ENCODE data around the gene SNRNP70. TPM values are rescaled to one million over a fixed set of nuclear protein-coding genes. Genes with fewer than 3 reads are reported as not detected.

The SNRNP70 gene
- total and polyA plus RNA-seq, 3 donors from 2014 or later = 184 to 484 (median 422) TPM

GRCh38 chr19:49058562-49058961, 26.7 kb upstream of the SNRNP70 start:
- intact Hi-C loops (cut with DNase I; ENCODE audit: low total_unique reads) = no loop called here
- Histone ChIP-seq H3K27me3 (no peaks in the 10 kb centered on the region), H3K27ac (no peak overlapping the region), H3K36me3 (ENCODE audit: low read depth, missing control alignments) (no peaks in the 10 kb centered on the region), H3K4me3 (no peak overlapping the region), H3K4me1 (peaks cover 14% of the 10 kb centered on the region), H3K9me3 (no peaks in the 10 kb centered on the region)
- 30 to 53% methylated on average over 10 of the region's 10 CpGs for WGBS, 2 donors
- no peak for DNase-seq
- no peak for TF ChIP-seq CTCF (IDR thresholded peaks at IDR 0.05)
- TF ChIP-seq POLR2A (IDR thresholded peaks at IDR 0.05) = no peak

GRCh38 chr19:49059053-49059452, 26.2 kb upstream of the SNRNP70 start:
- TF ChIP-seq POLR2A (IDR thresholded peaks at IDR 0.05) (no peak), CTCF (IDR thresholded peaks at IDR 0.05) (no peak)
- WGBS, 2 donors = 67 to 83% methylated on average over 9 of the region's 9 CpGs
- no peak overlapping the region for H3K27ac ChIP-seq
- DNase-seq = no peak
- H3K4me1 ChIP-seq = peaks cover 14% of the 10 kb centered on the region
- H3K36me3 ChIP-seq (ENCODE audit: low read depth, missing control alignments) = no peaks in the 10 kb centered on the region
- H3K9me3 ChIP-seq = no peaks in the 10 kb centered on the region
- no peak overlapping the region for H3K4me3 ChIP-seq
- intact Hi-C loops (cut with DNase I; ENCODE audit: low total_unique reads) = no loop called here
- H3K27me3 ChIP-seq = no peaks in the 10 kb centered on the region

GRCh38 chr19:49061000-49061399, 24.3 kb upstream of the SNRNP70 start:
- Histone ChIP-seq H3K27me3 (no peaks in the 10 kb centered on the region), H3K4me1 (peaks cover 26% of the 10 kb centered on the region), H3K9me3 (no peaks in the 10 kb centered on the region), H3K36me3 (ENCODE audit: low read depth, missing control alignments) (no peaks in the 10 kb centered on the region), H3K4me3 (no peak overlapping the region), H3K27ac (no peak overlapping the region)
- TF ChIP-seq CTCF (IDR thresholded peaks at IDR 0.05) (no peak), POLR2A (IDR thresholded peaks at IDR 0.05) (no peak)
- intact Hi-C loops (cut with DNase I; ENCODE audit: low total_unique reads) = no loop called here
- 85% methylated on average over 2 of the region's 2 CpGs; no CpG with 5 or more reads in 1 of the 2 donors for WGBS, 2 donors
- no peak for DNase-seq

GRCh38 chr19:49061445-49061844, 23.8 kb upstream of the SNRNP70 start:
- intact Hi-C loops (cut with DNase I; ENCODE audit: low total_unique reads) = no loop called here
- Histone ChIP-seq H3K4me3 (no peak overlapping the region), H3K4me1 (peaks cover 22% of the 10 kb centered on the region), H3K9me3 (no peaks in the 10 kb centered on the region), H3K27ac (no peak overlapping the region), H3K36me3 (ENCODE audit: low read depth, missing control alignments) (no peaks in the 10 kb centered on the region), H3K27me3 (no peaks in the 10 kb centered on the region)
- no peak for DNase-seq
- WGBS, 2 donors = 86 to 92% methylated on average over 13 to 25 of the region's 25 CpGs
- no peak for TF ChIP-seq POLR2A (IDR thresholded peaks at IDR 0.05)
- TF ChIP-seq CTCF (IDR thresholded peaks at IDR 0.05) = no peak

- DNase-seq = no peak
- H3K27ac ChIP-seq = no peak overlapping the region
- no peaks in the 10 kb centered on the region for H3K36me3 ChIP-seq (ENCODE audit: low read depth, missing control alignments)
- no peaks in the 10 kb centered on the region for H3K9me3 ChIP-seq
- intact Hi-C loops (cut with DNase I; ENCODE audit: low total_unique reads) = no loop called here
- peaks cover 13% of the 10 kb centered on the region for H3K4me1 ChIP-seq
- H3K27me3 ChIP-seq = no peaks in the 10 kb centered on the region
- H3K4me3 ChIP-seq = no peak overlapping the region
- TF ChIP-seq POLR2A (IDR thresholded peaks at IDR 0.05) (no peak), CTCF (IDR thresholded peaks at IDR 0.05) (no peak)
- WGBS, 2 donors = 37 to 50% methylated on average over 9 to 10 of the region's 10 CpGs
Measured at GRCh38 chr19:49064029-49064629, 21.1 kb upstream of the SNRNP70 start.
